Keratinocyte (primary cell): Measurements from ENCODE around the gene SORBS2. TPM values are rescaled to one million over a fixed set of nuclear protein-coding genes. Genes with fewer than 3 reads are reported as not detected.

ENCODE experiments used
- DNase-seq: peaks from one replicate; pipeline ENCODE4 v3.0.0-alpha.2; 2011; ENCODE audit warnings: low read depth, missing footprints, low spot score
- FAIRE-seq: peaks from 2 replicates; lab custom pipeline; 2011; peaks lifted over from hg19 to GRCh38; lab: Jason Lieb, UNC
- H2AFZ ChIP-seq: 2 replicates; pipeline ENCODE4 v1.6.0; 2012; ENCODE audit warnings: low read length, control low read depth, inconsistent platforms; ENCODE audit not compliant: control insufficient read depth
- H3K27ac ChIP-seq: 2 replicates; pipeline ENCODE4 v1.5.1; 2011; ENCODE audit warnings: low read length; ENCODE audit not compliant: control insufficient read depth, insufficient read depth
- H3K27me3 ChIP-seq: 3 replicates; pipeline ENCODE4 v1.6.0; 2011; ENCODE audit warnings: low read length; ENCODE audit not compliant: control insufficient read depth, insufficient read depth; ENCODE audit errors: extremely low read depth
- H3K36me3 ChIP-seq, 2 experiments: 2 replicates in 1 of 2; 3 replicates in 1 of 2; pipeline ENCODE4 v1.5.1; 2011; ENCODE audit warnings: low read length in 2 of 2, mild to moderate bottlenecking in 1 of 2; ENCODE audit not compliant: control insufficient read depth in 2 of 2, insufficient read depth in 2 of 2; ENCODE audit errors: extremely low read depth in 1 of 2
- H3K4me1 ChIP-seq: 3 replicates; pipeline ENCODE4 v1.5.1; 2011; ENCODE audit warnings: low read length; ENCODE audit not compliant: control insufficient read depth, insufficient read depth; ENCODE audit errors: extremely low read depth
- H3K4me2 ChIP-seq: 3 replicates; pipeline ENCODE4 v1.6.0; 2011; ENCODE audit warnings: low read depth, low read length; ENCODE audit not compliant: control insufficient read depth, insufficient read depth; ENCODE audit errors: extremely low read depth
- H3K4me3 ChIP-seq, 3 experiments: fragments of 200-600 bp in 1 of 3; sonication (generic) in 1 of 3; 2 replicates in 2 of 3; 3 replicates in 1 of 3; pipeline ENCODE4 v1.5.1; 2011 to 2016; ENCODE audit warnings: low read length in 3 of 3, mild to moderate bottlenecking in 3 of 3, control low read depth in 2 of 3, inconsistent platforms in 1 of 3, low read depth in 1 of 3, mixed read lengths in 1 of 3, mixed run types in 1 of 3, moderate library complexity in 1 of 3; ENCODE audit not compliant: control insufficient read depth in 2 of 3, insufficient read depth in 2 of 3; ENCODE audit errors: extremely low read depth in 1 of 3
- H3K79me2 ChIP-seq: 2 replicates; pipeline ENCODE4 v1.6.0; 2012; ENCODE audit warnings: low read length; ENCODE audit not compliant: control insufficient read depth, insufficient read depth
- H3K9ac ChIP-seq: 3 replicates; pipeline ENCODE4 v1.6.0; 2011; ENCODE audit warnings: low read length; ENCODE audit not compliant: control insufficient read depth, insufficient read depth; ENCODE audit errors: extremely low read depth
- H3K9me1 ChIP-seq: 3 replicates; pipeline ENCODE4 v1.6.0; 2011; ENCODE audit warnings: low read length; ENCODE audit not compliant: control insufficient read depth, insufficient read depth; ENCODE audit errors: extremely low read depth
- H3K9me3 ChIP-seq: 2 replicates; pipeline ENCODE4 v1.5.1; 2012; ENCODE audit warnings: low read depth, low read length; ENCODE audit not compliant: control insufficient read depth
- H4K20me1 ChIP-seq: 3 replicates; pipeline ENCODE4 v1.6.0; 2011; ENCODE audit warnings: low read length; ENCODE audit not compliant: control insufficient read depth, insufficient read depth; ENCODE audit errors: extremely low read depth
- EZH2 ChIP-seq: IDR thresholded peaks from one replicate; pipeline ENCODE4 v1.6.1; 2012; ENCODE audit warnings: inconsistent platforms, mild to moderate bottlenecking, low read length, moderate library complexity
- dilution Hi-C: fragments of 300-500 bp; cut with MboI; formaldehyde crosslinking; loops from one replicate; pipeline ENCODE4 v1.7.0; 2020; ENCODE audit warnings: low sequenced_read_pairs; ENCODE audit not compliant: extremely low pct_ligation_motif_present
- polyA plus RNA-seq, 5 experiments: library from polyadenylated mRNA; depleted of rRNA in 3 of 5; stranded (reverse) in 3 of 5; stranded (forward) in 1 of 5; unstranded in 1 of 5; fragments of >200 nt; gene quantifications; 1 replicate in 1 of 5; 2 replicates in 3 of 5; 3 replicates in 1 of 5; pipeline versions ENCODE4 v1.2.1 to v1.2.3, GENCODE V29; 2011 to 2012; ENCODE audit warnings: missing spikeins in 2 of 5, low read depth in 1 of 5, low replicate concordance in 1 of 5
- TF ChIP-seq, protein P1 (sequence below), 3 experiments: IDR thresholded peaks in 1 of 3; conservative IDR thresholded peaks in 1 of 3; optimal IDR thresholded peaks in 1 of 3; 2 replicates in 2 of 3; 3 replicates in 1 of 3; pipeline versions ENCODE3 to v1.5.1; 2011; ENCODE audit warnings: low read length in 3 of 3, mild to moderate bottlenecking in 3 of 3, moderate library complexity in 2 of 3, control low read depth in 1 of 3, inconsistent platforms in 1 of 3; ENCODE audit not compliant: insufficient read depth in 2 of 3; ENCODE audit errors: extremely low read depth in 1 of 3

Gene SORBS2
- polyA plus RNA-seq, 1 donor (not counting 4 experiments of a cell fraction or from before 2014, with no cell fraction given): 0.14 TPM

DNA sequence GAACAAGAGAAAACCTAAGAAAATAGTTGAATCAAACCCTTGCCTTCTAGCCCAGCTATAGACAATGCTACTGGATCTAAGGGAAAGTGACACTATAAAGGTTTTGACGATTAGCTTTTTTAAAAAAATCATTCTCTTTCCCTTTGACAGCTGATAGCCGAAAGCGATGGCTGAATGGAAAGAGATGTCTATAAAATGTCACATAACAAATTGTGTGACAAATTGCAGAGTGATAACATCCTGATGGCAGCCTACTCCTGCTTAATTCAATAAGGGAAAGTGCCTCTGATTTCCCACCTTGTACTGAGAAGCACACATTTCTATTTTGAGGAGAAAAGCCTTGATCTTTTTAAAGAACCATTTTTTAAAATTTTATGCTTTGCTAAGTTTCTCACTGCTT lies 114.5 kb downstream of the SORBS2 start:
- Histone ChIP-seq H4K20me1 (no peaks in the 10 kb centered on the region), H3K9me3 (no peaks in the 10 kb centered on the region), H3K36me3 (no peaks in the 10 kb centered on the region), H3K27ac (no peak overlapping the region), H3K79me2 (no peaks in the 10 kb centered on the region), H3K4me1 (no peaks in the 10 kb centered on the region), H3K9me1 (no peaks in the 10 kb centered on the region), H3K9ac (no peak overlapping the region), H3K4me3 (no peak overlapping the region), H3K4me2 (no peak overlapping the region), H2AFZ (no peak overlapping the region), H3K27me3 (no peaks in the 10 kb centered on the region)
- dilution Hi-C loops: no loop called here
- no peak for TF ChIP-seq EZH2
- TF ChIP-seq, protein P1, sequence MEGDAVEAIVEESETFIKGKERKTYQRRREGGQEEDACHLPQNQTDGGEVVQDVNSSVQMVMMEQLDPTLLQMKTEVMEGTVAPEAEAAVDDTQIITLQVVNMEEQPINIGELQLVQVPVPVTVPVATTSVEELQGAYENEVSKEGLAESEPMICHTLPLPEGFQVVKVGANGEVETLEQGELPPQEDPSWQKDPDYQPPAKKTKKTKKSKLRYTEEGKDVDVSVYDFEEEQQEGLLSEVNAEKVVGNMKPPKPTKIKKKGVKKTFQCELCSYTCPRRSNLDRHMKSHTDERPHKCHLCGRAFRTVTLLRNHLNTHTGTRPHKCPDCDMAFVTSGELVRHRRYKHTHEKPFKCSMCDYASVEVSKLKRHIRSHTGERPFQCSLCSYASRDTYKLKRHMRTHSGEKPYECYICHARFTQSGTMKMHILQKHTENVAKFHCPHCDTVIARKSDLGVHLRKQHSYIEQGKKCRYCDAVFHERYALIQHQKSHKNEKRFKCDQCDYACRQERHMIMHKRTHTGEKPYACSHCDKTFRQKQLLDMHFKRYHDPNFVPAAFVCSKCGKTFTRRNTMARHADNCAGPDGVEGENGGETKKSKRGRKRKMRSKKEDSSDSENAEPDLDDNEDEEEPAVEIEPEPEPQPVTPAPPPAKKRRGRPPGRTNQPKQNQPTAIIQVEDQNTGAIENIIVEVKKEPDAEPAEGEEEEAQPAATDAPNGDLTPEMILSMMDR (optimal IDR thresholded peaks at IDR 0.05 in 1 of 3, IDR thresholded peaks at IDR 0.05 in 1 of 3, conservative IDR thresholded peaks at IDR 0.05 in 1 of 3; ENCODE audit: extremely low read depth in 1 of 3, insufficient read depth in 2 of 3, low read length in 3 of 3): no peak
- FAIRE-seq (no peak), DNase-seq (no peak)

DNA sequence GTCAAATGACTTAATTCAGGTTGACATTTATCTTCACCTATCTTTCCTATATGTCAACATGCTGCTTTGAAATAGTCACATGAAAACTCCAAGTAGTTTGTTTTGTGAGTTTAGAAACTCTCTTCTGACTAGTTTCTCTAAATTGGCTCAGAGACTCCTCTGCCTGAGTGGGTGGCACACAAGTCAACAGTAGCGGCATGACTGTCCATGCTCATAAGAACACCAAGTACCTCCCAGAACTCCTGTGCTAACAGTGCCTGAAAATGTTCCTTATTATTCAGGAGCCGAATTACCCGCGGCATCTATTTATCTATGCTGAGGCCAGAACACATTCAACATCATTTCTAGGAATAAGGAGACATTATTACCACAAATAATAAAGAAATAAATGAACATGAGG lies 116.3 kb downstream of the SORBS2 start:
- no peaks in the 10 kb centered on the region for H3K79me2 ChIP-seq
- no peak overlapping the region for H3K9ac ChIP-seq
- dilution Hi-C loops: no loop called here
- H3K9me3 ChIP-seq: no peaks in the 10 kb centered on the region
- H4K20me1 ChIP-seq: no peaks in the 10 kb centered on the region
- no peak overlapping the region for H3K27ac ChIP-seq
- H2AFZ ChIP-seq: no peak overlapping the region
- no peaks in the 10 kb centered on the region for H3K9me1 ChIP-seq
- DNase-seq: no peak
- TF ChIP-seq, protein P1 (optimal IDR thresholded peaks at IDR 0.05 in 1 of 3, IDR thresholded peaks at IDR 0.05 in 1 of 3, conservative IDR thresholded peaks at IDR 0.05 in 1 of 3; ENCODE audit: extremely low read depth in 1 of 3, insufficient read depth in 2 of 3, low read length in 3 of 3): no peak
- no peak for TF ChIP-seq EZH2
- H3K4me1 ChIP-seq: no peaks in the 10 kb centered on the region
- no peaks in the 10 kb centered on the region for H3K36me3 ChIP-seq
- H3K27me3 ChIP-seq: no peaks in the 10 kb centered on the region
- H3K4me3 ChIP-seq: no peak overlapping the region
- H3K4me2 ChIP-seq: no peak overlapping the region
- no peak for FAIRE-seq
